Measurements from ENCODE around the gene SLC15A4.

The SLC15A4 gene

DNA sequence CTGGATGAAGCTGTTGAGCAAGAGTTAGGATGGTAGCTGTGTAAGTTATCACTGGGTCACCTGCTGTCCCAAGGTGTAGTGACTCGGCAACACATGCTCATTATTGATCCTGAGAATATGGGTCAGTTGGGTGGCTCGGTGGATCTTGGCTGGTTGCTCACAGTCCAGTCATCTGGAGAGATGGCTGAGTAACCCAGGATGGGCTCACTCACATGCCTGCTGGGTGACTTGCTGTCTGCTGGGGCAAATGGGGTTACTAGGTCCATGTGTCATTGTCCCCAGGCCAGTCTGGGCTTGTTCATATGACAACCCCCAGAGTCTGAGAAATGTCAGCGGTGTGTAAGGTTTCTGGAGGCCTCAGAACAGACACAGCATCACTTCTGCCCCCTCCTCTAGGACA lies 69.5 kb downstream of the SLC15A4 start:
- DNase-seq (ENCODE audit: low read depth in 2 of 2): no peak

GRCh38 chr12:128753438-128753837 lies 70.3 kb downstream of the SLC15A4 start:
- no peak for DNase-seq (ENCODE audit: low read depth in 2 of 2)

GRCh38 chr12:128752386-128752785 lies 71.4 kb downstream of the SLC15A4 start:
- DNase-seq (ENCODE audit: low read depth in 2 of 2): no peak

- no peak for DNase-seq (ENCODE audit: low read depth in 2 of 2)
Observed at GRCh38 chr12:128747441-128747840, 76.3 kb downstream of the SLC15A4 start.

DNA sequence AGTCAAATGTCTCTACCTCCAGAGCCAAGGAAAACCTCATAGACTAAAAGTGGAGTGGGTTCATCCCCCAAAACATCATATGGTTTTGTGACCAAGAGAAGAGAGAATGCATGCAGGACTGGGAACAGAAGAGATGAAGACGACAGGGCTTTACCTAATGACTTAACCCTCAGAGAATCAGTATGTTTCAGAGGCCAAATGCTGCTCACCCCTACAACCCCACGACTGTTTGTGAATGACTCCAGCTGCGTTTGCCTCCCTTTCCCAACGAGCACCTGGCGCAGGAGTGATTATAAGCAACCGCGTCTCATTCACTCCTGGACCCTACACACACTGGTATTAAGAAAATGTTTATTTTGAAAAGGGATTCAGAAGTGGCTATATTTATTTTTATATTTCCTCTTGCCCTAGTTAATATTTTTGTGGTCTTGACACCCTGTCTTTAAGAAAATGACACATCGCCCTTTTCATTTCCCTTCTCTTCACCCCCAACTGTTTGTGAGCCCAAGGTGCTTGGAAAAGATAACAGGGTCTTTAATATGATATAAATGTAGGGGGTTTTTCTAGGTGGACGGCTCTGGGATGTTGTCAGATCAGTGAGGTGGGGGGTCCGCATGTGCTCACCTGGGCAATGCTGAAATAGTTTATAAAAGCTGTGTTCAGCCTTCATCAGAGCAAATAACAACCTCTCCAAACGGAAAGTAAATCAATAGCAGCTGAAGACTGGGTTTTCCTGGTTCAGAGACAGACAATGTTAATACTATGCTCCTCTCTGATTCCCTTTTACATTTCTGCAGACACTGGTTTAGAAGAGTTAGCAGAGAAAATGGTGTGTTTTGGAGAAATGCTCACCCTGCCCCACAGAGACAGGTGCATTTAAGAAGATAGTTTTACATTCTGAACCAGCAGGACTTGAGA lies 77.7 kb downstream of the SLC15A4 start:
- DNase-seq (ENCODE audit: low read depth in 2 of 2): no peak

GRCh38 chr12:128743916-128744315 lies 79.8 kb downstream of the SLC15A4 start:
- DNase-seq (ENCODE audit: low read depth in 2 of 2): no peak
